ENCODE measurements around the gene PHF1.

- no peak for TF ChIP-seq EZH2 (IDR thresholded peaks at IDR 0.05; ENCODE audit: borderline replicate concordance, insufficient read depth, low read depth, low read length, poor library complexity, severe bottlenecking)
- TF ChIP-seq, protein P1, sequence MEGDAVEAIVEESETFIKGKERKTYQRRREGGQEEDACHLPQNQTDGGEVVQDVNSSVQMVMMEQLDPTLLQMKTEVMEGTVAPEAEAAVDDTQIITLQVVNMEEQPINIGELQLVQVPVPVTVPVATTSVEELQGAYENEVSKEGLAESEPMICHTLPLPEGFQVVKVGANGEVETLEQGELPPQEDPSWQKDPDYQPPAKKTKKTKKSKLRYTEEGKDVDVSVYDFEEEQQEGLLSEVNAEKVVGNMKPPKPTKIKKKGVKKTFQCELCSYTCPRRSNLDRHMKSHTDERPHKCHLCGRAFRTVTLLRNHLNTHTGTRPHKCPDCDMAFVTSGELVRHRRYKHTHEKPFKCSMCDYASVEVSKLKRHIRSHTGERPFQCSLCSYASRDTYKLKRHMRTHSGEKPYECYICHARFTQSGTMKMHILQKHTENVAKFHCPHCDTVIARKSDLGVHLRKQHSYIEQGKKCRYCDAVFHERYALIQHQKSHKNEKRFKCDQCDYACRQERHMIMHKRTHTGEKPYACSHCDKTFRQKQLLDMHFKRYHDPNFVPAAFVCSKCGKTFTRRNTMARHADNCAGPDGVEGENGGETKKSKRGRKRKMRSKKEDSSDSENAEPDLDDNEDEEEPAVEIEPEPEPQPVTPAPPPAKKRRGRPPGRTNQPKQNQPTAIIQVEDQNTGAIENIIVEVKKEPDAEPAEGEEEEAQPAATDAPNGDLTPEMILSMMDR (IDR thresholded peaks at IDR 0.05): no peak
Observed at GRCh38 chr6:33433001-33433543, 22.3 kb downstream of the PHF1 start.

Measured in B cell (primary cell).